COLO668 (cell line): ENCODE measurements around the gene ZNF487.
"Not testable (repeated sequence)": the region's sequence is repeated elsewhere in the genome, so short reads cannot be mapped to it uniquely, and the experiment has no call there.

Experiments
- DNase-seq: peaks from one replicate; lab custom pipeline; 2025; ENCODE audit not compliant: unreplicated experiment; lab: John Stamatoyannopoulos, UW

ZNF487 gene

GRCh38 chr10:43430926-43431663, 5.8 kb upstream of the ZNF487 start:
- no peak for DNase-seq

- no peak for DNase-seq
Observed at GRCh38 chr10:43437141-43437870, 395 bp downstream of the ZNF487 start.

GRCh38 chr10:43440463-43441134, 3.7 kb downstream of the ZNF487 start:
- no peak for DNase-seq

GRCh38 chr10:43444323-43444722, 7.4 kb downstream of the ZNF487 start:
- DNase-seq = peak; percentile 8

- DNase-seq = no peak
Observed at GRCh38 chr10:43444897-43445466, 8.1 kb downstream of the ZNF487 start.

DNA sequence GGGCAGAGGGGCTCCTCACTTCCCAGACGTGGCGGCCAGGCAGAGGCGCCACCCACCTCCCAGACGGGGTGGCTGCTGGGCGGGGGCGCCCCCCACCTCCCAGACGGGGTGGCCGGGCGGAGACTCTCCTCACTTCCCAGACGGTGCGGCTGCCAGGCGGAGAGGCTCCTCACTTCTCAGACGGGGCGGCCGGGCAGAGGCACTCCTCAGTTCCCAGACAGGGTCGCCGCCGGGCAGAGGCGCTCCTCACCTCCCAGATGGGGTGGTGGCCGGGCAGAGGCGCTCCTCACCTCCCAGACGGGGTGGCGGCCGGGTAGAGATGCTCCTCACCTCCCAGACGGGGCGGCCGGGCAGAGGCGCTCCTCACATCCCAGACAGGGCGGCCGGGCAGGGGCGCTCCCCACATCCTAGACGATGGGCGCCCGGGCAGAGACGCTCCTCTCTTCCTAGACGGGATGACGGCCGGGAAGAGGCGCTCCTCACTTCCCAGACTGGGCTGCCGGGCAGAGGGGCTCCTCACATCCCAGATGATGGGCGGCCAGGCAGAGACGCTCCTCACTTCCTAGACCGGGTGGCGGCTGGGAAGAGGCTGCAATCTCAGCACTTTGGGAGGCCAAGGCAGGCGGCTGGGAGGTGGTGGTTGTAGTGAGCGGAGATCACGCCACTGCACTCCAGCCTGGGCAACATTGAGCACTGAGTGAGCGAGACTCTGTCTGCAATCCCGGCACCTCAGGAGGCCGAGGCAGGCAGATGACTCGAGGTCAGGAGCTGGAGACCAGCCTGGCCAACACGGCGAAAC, 9.5 kb downstream of the ZNF487 start:
- not testable (repeated sequence) for DNase-seq

- no peak for DNase-seq
Observed at GRCh38 chr10:43448742-43449141, 11.8 kb downstream of the ZNF487 start.

GRCh38 chr10:43452356-43452914, 15.5 kb downstream of the ZNF487 start:
- no peak for DNase-seq

- DNase-seq = no peak
Observed at GRCh38 chr10:43453266-43453831, 16.4 kb downstream of the ZNF487 start.

DNA sequence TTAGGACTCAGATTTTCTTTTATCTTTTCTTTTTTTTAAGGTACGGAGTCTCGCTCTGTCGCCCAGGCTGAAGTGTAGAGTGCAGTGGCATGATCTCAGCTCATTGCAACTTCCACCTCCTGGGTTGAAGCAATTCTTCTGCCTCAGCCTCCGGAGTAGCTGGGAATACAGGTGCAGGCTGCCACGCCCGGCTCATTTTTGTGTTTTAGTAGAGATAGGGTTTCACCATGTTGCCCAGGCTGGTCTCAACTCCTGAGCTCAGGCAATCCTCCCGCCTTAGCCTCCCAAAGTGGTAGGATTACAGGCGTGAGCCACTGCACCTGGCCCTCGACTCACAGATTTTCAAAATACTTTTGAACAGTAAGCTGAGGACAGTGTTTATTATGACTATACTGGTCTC, 17.1 kb downstream of the ZNF487 start:
- peak; percentile 10 for DNase-seq

- not testable (repeated sequence) for DNase-seq
Observed at GRCh38 chr10:43456561-43456960, 19.6 kb downstream of the ZNF487 start.

DNA sequence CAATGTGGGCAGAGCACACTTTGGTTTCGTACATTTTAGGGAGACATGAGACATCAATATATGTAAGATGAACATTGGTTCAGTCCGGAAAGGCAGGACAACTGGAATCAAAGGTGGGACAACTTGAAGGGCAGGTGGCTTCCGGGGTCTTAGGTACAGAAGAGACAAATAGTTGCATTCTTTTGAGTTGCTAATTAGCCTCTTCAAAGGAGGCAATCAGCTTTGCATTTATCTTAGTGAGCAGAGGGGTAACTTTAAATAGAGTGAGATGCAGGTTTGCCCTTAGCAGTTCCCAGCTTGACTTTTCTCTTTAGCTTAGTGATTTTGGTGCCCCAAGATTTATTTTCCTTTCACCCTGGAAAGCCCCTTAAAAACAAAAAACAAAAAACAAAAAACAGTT, 21.3 kb downstream of the ZNF487 start:
- DNase-seq = no peak

GRCh38 chr10:43461950-43462349, 25.0 kb downstream of the ZNF487 start:
- peak; percentile 10 for DNase-seq

DNA sequence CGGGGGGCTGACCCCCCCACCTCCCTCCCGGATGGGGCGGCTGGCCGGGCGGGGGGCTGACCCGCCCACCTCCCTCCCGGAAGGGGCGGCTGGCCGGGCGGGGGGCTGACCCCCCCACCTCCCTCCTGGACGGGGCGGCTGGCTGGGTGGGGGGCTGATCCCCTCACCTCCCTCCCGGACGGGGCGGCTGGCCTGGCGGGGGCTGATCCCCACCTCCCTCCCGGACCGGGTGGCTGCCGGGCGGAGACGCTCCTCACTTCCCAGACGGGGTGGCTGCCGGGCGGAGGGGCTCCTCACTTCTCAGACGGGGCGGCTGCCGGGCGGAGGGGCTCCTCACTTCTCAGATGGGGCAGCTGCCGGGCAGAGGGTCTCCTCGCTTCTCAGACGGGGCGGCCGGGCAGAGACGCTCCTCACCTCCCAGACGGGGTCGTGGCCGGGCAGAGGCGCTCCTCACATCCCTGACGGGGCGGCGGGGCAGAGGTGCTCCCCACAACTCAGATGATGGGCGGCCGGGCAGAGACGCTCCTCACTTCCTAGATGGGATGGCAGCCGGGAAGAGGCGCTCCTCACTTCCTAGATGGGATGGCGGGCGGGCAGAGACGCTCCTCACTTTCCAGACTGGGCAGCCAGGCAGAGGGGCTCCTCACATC, 28.3 kb downstream of the ZNF487 start:
- not testable (repeated sequence) for DNase-seq

DNA sequence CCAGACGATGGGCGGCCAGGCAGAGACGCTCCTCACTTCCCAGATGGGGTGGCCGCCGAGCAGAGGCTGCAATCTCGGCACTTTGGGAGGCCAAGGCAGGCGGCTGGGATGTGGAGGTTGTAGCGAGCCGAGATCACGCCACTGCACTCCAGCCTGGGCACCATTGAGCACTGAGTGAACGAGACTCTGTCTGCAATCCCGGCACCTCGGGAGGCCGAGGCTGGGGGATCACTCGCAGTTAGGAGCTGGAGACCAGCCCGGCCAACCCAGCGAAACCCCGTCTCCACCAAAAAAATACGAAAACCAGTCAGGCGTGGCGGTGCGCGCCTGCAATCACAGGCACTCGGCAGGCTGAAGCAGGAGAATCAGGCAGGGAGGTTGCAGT, 28.8 kb downstream of the ZNF487 start:
- DNase-seq = not testable (repeated sequence)

DNA sequence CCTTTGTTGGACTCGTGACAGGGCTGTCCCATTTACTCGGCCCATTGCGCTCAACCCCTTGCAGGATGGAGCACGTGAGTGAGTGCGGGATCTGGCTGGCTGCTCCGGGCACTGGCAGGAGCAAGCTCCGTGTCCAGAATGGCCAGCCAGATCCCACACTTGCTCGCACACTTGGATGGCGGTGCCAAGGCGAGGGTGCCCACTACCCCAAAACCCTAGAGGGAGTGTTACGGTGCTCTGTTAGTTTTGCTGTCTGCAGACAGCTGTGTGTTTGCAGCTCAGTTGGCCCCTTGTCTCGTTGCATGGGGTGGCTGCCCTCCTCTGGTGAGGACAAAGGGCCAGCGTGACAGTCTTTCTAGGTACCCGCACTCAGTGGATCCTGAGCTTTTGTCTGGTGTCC, 34.2 kb downstream of the ZNF487 start:
- DNase-seq = no peak

DNA sequence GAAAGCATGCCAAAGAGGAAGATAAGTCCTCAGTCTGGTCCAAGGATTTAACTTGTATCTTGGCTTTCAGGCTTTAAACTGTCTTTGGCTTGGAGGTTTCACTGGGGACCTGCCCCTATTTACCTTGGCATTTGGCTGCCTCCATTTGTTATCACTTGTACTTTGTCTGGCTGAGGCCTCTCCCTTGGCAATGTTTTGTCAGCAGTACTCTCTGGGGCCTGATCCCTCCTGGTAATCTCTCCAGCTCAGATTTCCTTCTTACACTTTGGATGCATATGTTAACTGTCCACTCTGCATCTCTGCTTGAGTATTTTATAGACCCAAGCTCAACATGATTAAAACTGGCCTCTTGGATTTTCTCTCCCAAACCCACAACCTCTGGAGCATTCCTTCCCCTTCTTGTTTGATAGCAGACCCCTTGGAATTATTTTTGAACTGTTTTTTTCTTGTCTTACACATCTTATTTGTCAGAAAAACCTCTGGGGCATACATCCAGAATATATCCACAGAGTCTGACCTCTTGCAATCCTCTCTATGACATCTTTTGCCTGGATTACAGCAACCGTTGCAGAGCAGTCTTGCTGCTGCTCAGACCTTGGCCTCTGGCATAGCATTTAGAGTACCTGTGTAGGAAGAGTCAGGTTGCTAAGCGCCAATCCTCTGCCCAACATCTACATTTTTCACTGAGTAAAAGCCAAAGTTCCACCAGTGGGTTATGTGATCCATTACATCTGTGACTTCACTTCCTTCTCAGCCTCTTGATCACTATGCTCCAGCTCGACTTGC, 35.2 kb downstream of the ZNF487 start:
- DNase-seq = no peak

DNA sequence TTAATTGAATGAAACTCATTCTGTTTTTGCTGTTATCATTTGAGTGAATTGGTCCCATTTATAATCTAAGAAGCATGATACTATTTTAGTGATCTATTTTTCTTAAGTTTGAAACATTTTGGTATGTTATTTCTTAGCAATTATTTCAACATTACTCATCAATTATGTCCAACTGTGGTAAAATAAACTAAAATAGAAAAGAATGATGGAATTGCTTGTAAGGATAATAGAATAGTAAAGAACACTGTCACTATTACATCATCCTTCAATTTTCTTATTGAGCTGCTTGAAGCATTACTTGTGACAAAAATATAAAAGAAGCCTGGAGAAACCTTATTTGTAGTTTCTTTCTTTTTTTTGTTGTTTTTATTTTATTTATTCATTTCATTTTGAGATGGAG, 42.4 kb downstream of the ZNF487 start:
- DNase-seq = no peak
